Lower leg skin (tissue), 4 donors: ENCODE data around the gene EPHA10. TPM values are rescaled to one million over a fixed set of nuclear protein-coding genes. Genes with fewer than 3 reads are reported as not detected.
A peak's percentile ranks its signal among the peaks of the same experiment; 100 is the strongest.

Experiments used
- DNase-seq, 2 donors: peaks; one replicate each; pipeline ENCODE4 v3.0.0-alpha.2; 2019; ENCODE audit warnings: low spot score in 2 of 2
- H3K4me3 ChIP-seq: fragments of 200-600 bp; sonication (generic); 2 replicates; pipeline ENCODE4 v1.5.1; 2017; ENCODE audit warnings: mild to moderate bottlenecking, low read depth; ENCODE audit not compliant: poor library complexity, severe bottlenecking
- CTCF ChIP-seq, 3 donors: fragments of 450-650 bp; IDR thresholded peaks; one replicate each; pipeline ENCODE4 v1.5.1; 2016; ENCODE audit warnings: antibody characterized with exemption in 3 of 3, mild to moderate bottlenecking in 3 of 3, moderate library complexity in 2 of 3
- POLR2A ChIP-seq, 2 donors: fragments of 450-650 bp; IDR thresholded peaks; one replicate each; pipeline ENCODE4 v1.6.1; 2016 to 2017; ENCODE audit warnings: antibody characterized with exemption in 2 of 2, mild to moderate bottlenecking in 1 of 2, moderate library complexity in 1 of 2
- WGBS, 2 donors: methylation state at CpG; one replicate each; pipeline ENCODE4 v1.1.5; 2018; 5-methylcytosine and 5-hydroxymethylcytosine counted together
- intact Hi-C: fragments of 100-400 bp; cut with DNase I; formaldehyde crosslinking; loops from one replicate; pipeline ENCODE4 v1.15.0; 2023; ENCODE audit warnings: low total_unique reads
- total RNA-seq, 4 donors: library from RNA; depleted of rRNA; stranded (reverse); fragments of >200 nt; gene quantifications; one replicate each; pipeline ENCODE4 v1.1.0, GENCODE V29; 2016

Gene EPHA10
- total RNA-seq, 4 donors from 2014 or later: 0.37 to 1.5 TPM; not detected in 2

- no peak for DNase-seq
- H3K4me3 ChIP-seq: no peak overlapping the region
- intact Hi-C loops: no loop called here
- 26 to 32% methylated on average over 17 to 22 of the region's 22 CpGs for WGBS, 2 donors
- no peak for TF ChIP-seq POLR2A (IDR thresholded peaks at IDR 0.05)
- TF ChIP-seq CTCF (IDR thresholded peaks at IDR 0.05): no peak
These were observed 30.6 kb upstream of the EPHA10 start for GRCh38 chr1:37795340-37796125.

DNA sequence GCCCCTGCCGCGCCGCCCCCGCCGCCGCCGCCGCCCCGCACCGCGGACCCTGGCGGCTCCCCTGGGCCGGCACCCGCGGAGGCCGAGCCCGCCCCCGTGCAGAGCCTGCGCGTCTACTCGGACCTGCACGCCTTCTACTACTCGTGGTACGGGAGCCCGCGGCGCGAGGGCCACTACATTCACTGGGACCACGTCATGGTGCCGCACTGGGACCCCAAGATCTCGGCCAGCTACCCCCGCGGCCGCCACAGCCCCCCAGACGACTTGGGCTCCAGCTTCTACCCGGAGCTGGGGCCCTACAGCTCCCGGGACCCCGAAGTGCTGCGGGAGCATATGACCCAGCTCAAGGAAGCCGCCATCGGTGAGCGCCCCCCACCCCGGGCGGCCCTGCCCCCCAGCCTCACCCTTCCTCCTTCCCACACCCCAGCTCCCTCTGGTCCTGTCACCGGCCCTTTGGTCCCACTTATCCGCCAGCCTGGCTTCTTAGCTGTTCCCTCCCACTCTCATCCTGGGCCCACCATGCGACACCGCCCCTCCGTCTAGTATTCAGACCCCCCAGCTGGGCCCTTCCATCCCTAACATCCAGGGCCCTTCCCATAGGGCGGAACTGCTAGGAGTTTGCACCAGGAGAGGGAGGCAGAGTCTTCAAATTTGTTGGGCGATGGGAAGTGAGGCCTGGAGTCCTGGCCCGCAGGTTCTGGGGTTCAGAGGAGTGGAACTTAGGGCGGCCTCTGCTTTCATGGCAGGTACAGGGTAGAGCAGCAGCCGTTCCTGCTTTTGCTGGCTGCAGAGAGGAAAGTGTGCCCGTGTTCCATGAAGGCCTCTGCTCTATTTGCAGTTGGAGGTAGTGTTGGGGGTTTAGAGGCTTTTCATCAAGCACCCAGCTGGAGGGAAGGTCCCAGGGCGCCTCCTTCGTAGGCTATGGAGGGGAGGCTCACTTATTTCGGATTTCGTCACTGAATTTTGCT is 29.7 kb upstream of the EPHA10 start:
- WGBS, 2 donors: 13 to 15% methylated on average over 21 to 30 of the region's 59 CpGs
- DNase-seq: no peak

GRCh38 chr1:37793773-37794371 is 29.0 kb upstream of the EPHA10 start, which contains the start of gene MANEAL:
MANEAL (plus strand) TSS chr1:37793847; CDS start chr1:37794183, 336 bp downstream.
- 0% methylated on average over 48 of the region's 82 CpGs; no CpG with 5 or more reads in 1 of the 2 donors for WGBS, 2 donors
- no peak for TF ChIP-seq CTCF (IDR thresholded peaks at IDR 0.05)
- no peak for TF ChIP-seq POLR2A (IDR thresholded peaks at IDR 0.05)
- peak within 1 kb of the TSS; percentile 27 for H3K4me3 ChIP-seq
- intact Hi-C loops: no loop called here
- DNase-seq: no peak

More for the DNA sequence above, 29.7 kb upstream of the EPHA10 start:
- intact Hi-C loops: no loop called here
- no peak overlapping the region for H3K4me3 ChIP-seq
- no peak for TF ChIP-seq POLR2A (IDR thresholded peaks at IDR 0.05)
- TF ChIP-seq CTCF (IDR thresholded peaks at IDR 0.05): no peak

DNA sequence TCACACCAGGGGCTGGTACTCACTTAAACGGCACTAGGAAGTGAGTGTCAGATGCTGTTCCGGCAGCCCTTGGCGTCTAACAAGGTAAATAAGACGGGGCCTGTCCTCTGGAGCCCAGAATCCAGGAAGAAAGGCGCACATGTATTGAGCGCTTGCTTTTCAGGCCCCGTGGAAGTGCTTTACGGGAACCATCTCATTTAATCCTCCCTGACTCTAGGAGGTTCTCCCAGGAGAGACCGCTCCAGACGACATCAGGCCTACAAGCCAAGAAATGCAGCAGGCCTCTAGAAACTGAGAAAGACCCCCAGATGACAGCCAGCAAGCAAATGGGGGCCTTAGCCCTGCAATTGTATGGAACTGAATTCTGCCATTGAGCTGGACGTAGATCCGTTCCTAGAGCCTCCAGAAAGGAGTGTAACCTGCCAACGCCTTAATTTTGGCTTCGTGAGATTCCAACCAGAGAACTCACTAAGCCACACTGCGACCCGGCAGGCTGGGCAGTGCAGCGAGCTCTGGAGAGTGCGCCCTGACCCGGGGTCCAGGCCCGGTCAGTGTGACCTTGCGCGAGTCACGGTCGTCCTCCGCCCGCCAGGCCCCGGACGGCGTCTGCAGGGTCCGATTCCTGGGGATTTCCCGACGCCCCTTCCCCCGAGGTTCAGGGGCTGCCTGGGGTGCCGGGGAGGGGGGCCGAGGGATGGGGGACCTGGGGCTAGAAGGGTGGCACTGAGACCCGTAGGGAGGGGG is 28.2 kb upstream of the EPHA10 start:
- H3K4me3 ChIP-seq: no peak overlapping the region
- TF ChIP-seq CTCF (IDR thresholded peaks at IDR 0.05) (no peak), POLR2A (IDR thresholded peaks at IDR 0.05) (no peak)
- WGBS, 2 donors: 33 to 45% methylated on average over 25 to 34 of the region's 36 CpGs
- intact Hi-C loops: no loop called here
- DNase-seq: no peak

GRCh38 chr1:37782491-37782890 is 17.6 kb upstream of the EPHA10 start:
- no peak overlapping the region for H3K4me3 ChIP-seq

More at GRCh38 chr1:37782491-37782890, 17.6 kb upstream of the EPHA10 start:
- peak in 1 of 2 donors; percentile 70 for DNase-seq
- TF ChIP-seq POLR2A (IDR thresholded peaks at IDR 0.05) (no peak), CTCF (IDR thresholded peaks at IDR 0.05) (no peak)
- 79 to 82% methylated on average over 17 of the region's 17 CpGs for WGBS, 2 donors
- intact Hi-C loops: no loop called here
